HEK293T (cell line): ENCODE measurements around the gene ERCC6L2.

Source experiments
- CTCF ChIA-PET: fragments of 350-600 bp; formaldehyde crosslinking; extraction: SDS; loops from one replicate; lab custom pipeline; 2021; ENCODE audit warnings: antibody characterized with exemption, inconsistent platforms; lab: Yijun Ruan, JAX
- POLR2A ChIA-PET: fragments of 350-600 bp; formaldehyde crosslinking; extraction: SDS; loops from one replicate; lab custom pipeline; 2020; ENCODE audit warnings: antibody characterized with exemption, inconsistent platforms; lab: Yijun Ruan, JAX
- DNase-seq: peaks from one replicate; pipeline ENCODE4 v3.0.0; 2012; ENCODE audit warnings: mixed read lengths; ENCODE audit errors: extremely low spot score
- ARNT ChIP-seq: fragments of 450-650 bp; IDR thresholded peaks from 2 replicates; pipeline ENCODE4 v1.6.1; 2017; ENCODE audit warnings: mild to moderate bottlenecking
- BHLHE40 ChIP-seq: fragments of 450-650 bp; IDR thresholded peaks from 2 replicates; pipeline ENCODE4 v1.6.1; 2016; ENCODE audit warnings: mild to moderate bottlenecking, moderate library complexity, borderline replicate concordance
- CTBP1 ChIP-seq: fragments of 450-650 bp; IDR thresholded peaks from 2 replicates; pipeline ENCODE4 v1.6.1; 2016; ENCODE audit warnings: borderline replicate concordance
- ELF4 ChIP-seq: fragments of 450-650 bp; IDR thresholded peaks from 2 replicates; pipeline ENCODE4 v1.6.1; 2017; ENCODE audit warnings: antibody characterized with exemption
- FOXA1 ChIP-seq: fragments of 450-650 bp; IDR thresholded peaks from 2 replicates; pipeline ENCODE4 v1.6.1; 2016; ENCODE audit warnings: mild to moderate bottlenecking
- FOXK2 ChIP-seq: fragments of 450-650 bp; IDR thresholded peaks from 2 replicates; pipeline ENCODE4 v1.6.1; 2016; ENCODE audit warnings: mild to moderate bottlenecking
- FOXM1 ChIP-seq: fragments of 450-650 bp; IDR thresholded peaks from 2 replicates; pipeline ENCODE4 v1.6.1; 2017; ENCODE audit warnings: mild to moderate bottlenecking, borderline replicate concordance
- HDGF ChIP-seq: fragments of 450-650 bp; IDR thresholded peaks from 2 replicates; pipeline ENCODE4 v1.6.1; 2017; ENCODE audit warnings: antibody characterized with exemption, borderline replicate concordance
- L3MBTL2 ChIP-seq: fragments of 450-650 bp; conservative IDR thresholded peaks from 2 replicates; pipeline ENCODE4 v1.6.1; 2016; ENCODE audit warnings: mild to moderate bottlenecking
- LEF1 ChIP-seq: fragments of 450-650 bp; IDR thresholded peaks from 2 replicates; pipeline ENCODE4 v1.6.1; 2017; ENCODE audit warnings: mild to moderate bottlenecking, borderline replicate concordance
- NFRKB ChIP-seq: fragments of 450-650 bp; IDR thresholded peaks from 2 replicates; pipeline ENCODE4 v1.6.1; 2016; ENCODE audit warnings: mild to moderate bottlenecking, moderate library complexity
- SP1 ChIP-seq: fragments of 450-650 bp; IDR thresholded peaks from 2 replicates; pipeline ENCODE4 v1.6.1; 2017
- SUZ12 ChIP-seq: fragments of 450-650 bp; IDR thresholded peaks from 2 replicates; pipeline ENCODE4 v1.6.1; 2016; ENCODE audit warnings: mild to moderate bottlenecking
- TARDBP ChIP-seq: fragments of 450-650 bp; IDR thresholded peaks from 2 replicates; pipeline ENCODE4 v1.6.1; 2016
- ZNF384 ChIP-seq: fragments of 450-650 bp; IDR thresholded peaks from 2 replicates; pipeline ENCODE4 v1.6.1; 2016
- TF ChIP-seq, protein P1 (sequence below): fragments of 450-650 bp; IDR thresholded peaks from 2 replicates; pipeline ENCODE4 v1.6.1; 2016

Gene ERCC6L2

DNA sequence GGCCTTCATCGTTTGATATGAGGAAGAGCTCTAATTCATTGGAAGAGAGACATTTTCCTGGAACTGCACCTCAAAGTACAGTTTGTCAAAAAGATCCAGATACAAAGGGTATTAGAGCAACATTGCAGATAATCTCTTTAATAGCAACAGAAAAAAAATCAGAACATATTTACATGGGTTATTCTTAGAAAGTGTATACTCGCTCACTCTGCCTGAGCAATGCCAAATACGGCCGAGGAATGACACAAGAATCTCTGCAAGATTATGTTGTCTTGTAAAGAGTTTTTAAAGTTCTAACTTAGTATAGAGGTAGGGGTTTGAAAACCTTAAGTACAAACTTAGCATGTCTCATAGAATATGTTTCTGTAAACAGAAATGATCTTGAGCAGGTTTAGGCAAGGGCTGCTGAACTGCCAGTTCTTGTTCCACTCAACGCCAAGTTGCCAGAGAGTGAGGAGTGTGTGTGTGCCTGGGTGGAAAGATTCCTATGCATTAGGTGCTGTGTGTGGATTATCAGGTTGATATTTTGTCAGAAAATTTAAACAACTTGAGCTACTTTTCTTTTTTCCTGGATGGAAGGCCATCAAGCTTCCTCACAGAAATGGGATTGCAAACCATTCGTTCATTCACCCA is 41.8 kb upstream of the ERCC6L2 start:
- TF ChIP-seq ELF4, result no peak
- no peak for TF ChIP-seq FOXM1
- no peak for TF ChIP-seq SUZ12
- TF ChIP-seq, protein P1, sequence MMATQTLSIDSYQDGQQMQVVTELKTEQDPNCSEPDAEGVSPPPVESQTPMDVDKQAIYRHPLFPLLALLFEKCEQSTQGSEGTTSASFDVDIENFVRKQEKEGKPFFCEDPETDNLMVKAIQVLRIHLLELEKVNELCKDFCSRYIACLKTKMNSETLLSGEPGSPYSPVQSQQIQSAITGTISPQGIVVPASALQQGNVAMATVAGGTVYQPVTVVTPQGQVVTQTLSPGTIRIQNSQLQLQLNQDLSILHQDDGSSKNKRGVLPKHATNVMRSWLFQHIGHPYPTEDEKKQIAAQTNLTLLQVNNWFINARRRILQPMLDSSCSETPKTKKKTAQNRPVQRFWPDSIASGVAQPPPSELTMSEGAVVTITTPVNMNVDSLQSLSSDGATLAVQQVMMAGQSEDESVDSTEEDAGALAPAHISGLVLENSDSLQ, result no peak
- TF ChIP-seq FOXK2, result no peak
- no peak for TF ChIP-seq TARDBP
- TF ChIP-seq L3MBTL2, result no peak
- no peak for TF ChIP-seq ZNF384
- TF ChIP-seq CTBP1, result no peak
- TF ChIP-seq NFRKB, result no peak
- no peak for TF ChIP-seq FOXA1
- TF ChIP-seq ARNT, result no peak
- TF ChIP-seq LEF1, result no peak
- no peak for TF ChIP-seq BHLHE40
- TF ChIP-seq SP1, result no peak
- TF ChIP-seq HDGF, result no peak
- POLR2A ChIA-PET, result no interaction called here
- DNase-seq, result no peak
- CTCF ChIA-PET, result no interaction called here

DNA sequence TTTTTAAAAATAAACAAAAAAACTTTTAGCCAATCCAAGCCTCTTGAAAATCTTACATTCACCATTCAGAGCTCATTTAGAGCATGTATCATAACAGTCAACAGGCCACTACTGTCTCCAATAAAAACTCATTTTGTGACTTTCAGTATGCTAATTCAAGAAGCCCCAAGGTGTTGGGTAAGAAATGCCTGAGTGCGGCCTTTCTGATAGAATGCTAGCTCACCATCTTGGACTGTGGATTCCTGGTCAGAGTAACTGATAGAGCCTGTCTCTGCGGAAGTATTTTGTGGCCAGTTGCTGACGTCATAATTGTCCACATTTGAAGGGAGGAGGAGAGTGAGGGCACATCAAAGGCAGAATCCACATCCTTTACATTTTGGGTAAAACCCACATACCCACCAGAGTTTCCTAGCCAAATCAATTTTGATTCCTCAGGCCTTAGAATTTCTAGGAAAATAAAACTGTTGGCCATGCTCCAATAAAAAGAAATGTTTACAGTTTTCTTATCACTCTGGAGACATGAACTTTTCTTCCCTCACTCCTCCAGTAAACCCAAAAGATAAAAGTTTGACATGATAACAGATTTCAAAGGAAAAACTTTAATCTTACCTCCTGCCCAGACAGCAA is 41.1 kb upstream of the ERCC6L2 start:
- TF ChIP-seq CTBP1, result no peak
- no peak for TF ChIP-seq NFRKB
- no peak for TF ChIP-seq ELF4
- no peak for TF ChIP-seq L3MBTL2
- no peak for TF ChIP-seq BHLHE40
- no peak for TF ChIP-seq SUZ12
- no peak for TF ChIP-seq ARNT
- TF ChIP-seq TARDBP, result no peak
- TF ChIP-seq ZNF384, result no peak
- no peak for TF ChIP-seq LEF1
- no peak for TF ChIP-seq FOXK2
- no peak for TF ChIP-seq HDGF
- no peak for TF ChIP-seq SP1
- TF ChIP-seq, protein P1, result no peak
- TF ChIP-seq FOXM1, result no peak
- TF ChIP-seq FOXA1, result no peak
- ChIA-PET POLR2A (no interaction called here), CTCF (no interaction called here)
- no peak for DNase-seq

DNA sequence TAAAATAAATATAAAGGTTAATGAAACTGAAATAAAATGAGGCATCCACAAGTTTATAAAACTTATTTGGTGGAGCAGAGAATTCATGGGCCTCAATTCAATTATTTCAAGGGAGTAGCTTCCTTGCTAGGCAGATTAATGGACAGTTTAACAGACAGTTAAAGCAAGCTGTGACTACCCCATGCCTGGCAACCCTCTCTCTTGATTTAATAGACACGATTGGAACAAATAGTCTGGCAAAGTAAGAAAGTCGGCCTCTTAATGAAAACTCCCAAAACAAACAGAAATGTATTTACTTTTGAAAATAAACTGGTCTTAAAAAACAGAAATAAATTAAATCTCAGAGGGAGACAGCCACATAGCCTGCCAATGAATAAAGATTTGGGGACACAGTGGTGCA is 40.1 kb upstream of the ERCC6L2 start:
- POLR2A ChIA-PET, result no interaction called here
- CTCF ChIA-PET, result no interaction called here
- TF ChIP-seq SUZ12, result no peak
- no peak for TF ChIP-seq TARDBP
- no peak for TF ChIP-seq FOXM1
- no peak for TF ChIP-seq FOXA1
- TF ChIP-seq ARNT, result no peak
- TF ChIP-seq HDGF, result no peak
- no peak for DNase-seq

DNA sequence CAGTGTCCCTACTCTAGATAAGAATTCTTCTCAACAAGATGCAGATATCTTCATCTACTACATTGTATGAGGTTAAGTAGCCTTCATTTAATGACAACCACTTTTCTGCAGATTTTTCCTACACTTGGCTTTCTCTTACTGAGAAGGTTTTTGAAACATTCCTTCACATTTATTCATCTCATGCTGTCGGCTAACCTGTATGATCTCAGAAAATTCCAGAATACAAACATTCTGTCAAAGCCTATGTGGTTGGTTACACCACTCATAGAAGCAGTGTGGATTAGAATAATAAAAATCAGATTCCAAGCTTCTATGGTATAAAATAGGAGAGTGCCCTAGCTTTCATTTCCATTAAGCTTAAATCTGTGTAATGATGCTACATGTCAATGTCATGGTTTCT is 39.4 kb upstream of the ERCC6L2 start:
- ChIA-PET POLR2A (no interaction called here), CTCF (no interaction called here)
- no peak for DNase-seq
- TF ChIP-seq L3MBTL2 (no peak), FOXA1 (no peak), ARNT (no peak), SP1 (no peak), BHLHE40 (no peak), FOXK2 (no peak), LEF1 (no peak), NFRKB (no peak), HDGF (no peak), CTBP1 (no peak), TARDBP (no peak), ELF4 (no peak), ZNF384 (no peak), SUZ12 (no peak), FOXM1 (no peak)
- TF ChIP-seq, protein P1, result no peak

DNA sequence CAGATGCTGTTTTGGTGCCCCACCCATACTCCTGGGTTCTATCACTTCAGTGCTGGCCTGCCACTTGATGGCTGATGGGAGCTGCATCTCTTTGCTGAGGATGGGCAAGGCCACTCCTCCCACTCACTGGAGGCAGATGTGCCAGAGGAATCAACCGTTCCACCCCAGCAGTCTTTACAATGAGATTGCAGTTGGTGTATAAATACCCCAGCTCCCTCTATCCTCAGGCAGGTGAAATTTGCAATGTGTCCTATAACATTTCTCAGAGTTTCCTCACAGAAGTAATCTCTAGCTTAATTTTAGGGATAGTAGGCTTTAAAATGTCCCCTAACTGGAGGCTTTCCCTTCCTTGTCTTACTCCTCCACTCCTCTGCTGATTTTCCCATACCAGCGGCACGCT is 36.5 kb upstream of the ERCC6L2 start:
- no peak for DNase-seq
- POLR2A ChIA-PET, result no interaction called here
- no peak for TF ChIP-seq TARDBP
- no peak for TF ChIP-seq FOXA1
- no peak for TF ChIP-seq FOXM1
- no peak for TF ChIP-seq ELF4
- TF ChIP-seq, protein P1, result no peak
- CTCF ChIA-PET, result no interaction called here

DNA sequence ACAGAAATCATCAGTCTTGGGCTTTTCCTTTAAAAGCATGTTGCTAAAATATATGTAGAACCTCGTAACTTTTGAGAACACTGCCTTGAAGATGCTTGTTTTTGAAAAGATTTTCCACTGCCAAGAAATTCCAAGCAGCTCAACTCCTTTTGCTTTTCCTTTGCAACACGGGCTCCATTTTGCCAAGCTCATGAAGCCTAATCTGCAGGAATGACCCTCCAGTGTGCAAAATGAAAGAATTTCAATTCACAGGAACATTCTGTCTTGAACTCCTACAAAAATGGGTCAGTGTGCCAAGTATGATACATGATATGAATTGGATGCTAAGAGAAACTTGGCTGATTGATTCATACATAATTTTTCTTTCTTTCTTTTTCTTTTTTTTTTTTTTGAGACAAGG is 35.4 kb upstream of the ERCC6L2 start:
- no peak for TF ChIP-seq SUZ12
- TF ChIP-seq, protein P1, result no peak
- TF ChIP-seq L3MBTL2, result no peak
- no peak for TF ChIP-seq HDGF
- TF ChIP-seq SP1, result no peak
- no peak for TF ChIP-seq CTBP1
- no peak for TF ChIP-seq ELF4
- TF ChIP-seq ARNT, result no peak
- DNase-seq, result no peak
- ChIA-PET CTCF (no interaction called here), POLR2A (no interaction called here)
